H9 (cell line): ENCODE data around the gene POLQ. TPM values are rescaled to one million over a fixed set of nuclear protein-coding genes. Genes with fewer than 3 reads are reported as not detected.

Experiments used
- DNase-seq: peaks from one replicate; pipeline ENCODE4 v3.0.0-alpha.2; 2017
- H2AFZ ChIP-seq: one replicate; pipeline ENCODE4 v1.6.1; 2013; ENCODE audit warnings: mild to moderate bottlenecking, low read length, control low read depth, moderate library complexity
- H2AK5ac ChIP-seq: 2 replicates; pipeline ENCODE4 v1.6.1; 2013; ENCODE audit warnings: low read length, control low read depth, mixed read lengths; ENCODE audit not compliant: insufficient read length
- H2BK120ac ChIP-seq: one replicate; pipeline ENCODE4 v1.6.1; 2013; ENCODE audit warnings: low read depth, mild to moderate bottlenecking, low read length, control low read depth, inconsistent platforms; ENCODE audit not compliant: poor library complexity, severe bottlenecking
- H2BK12ac ChIP-seq: 2 replicates; pipeline ENCODE4 v1.6.1; 2013; ENCODE audit warnings: low read length, control low read depth, mixed read lengths, low read depth; ENCODE audit not compliant: insufficient read length
- H2BK15ac ChIP-seq: 2 replicates; pipeline ENCODE4 v1.6.1; 2013; ENCODE audit warnings: low read depth, low read length, control low read depth
- H2BK20ac ChIP-seq: one replicate; pipeline ENCODE4 v1.6.1; 2013; ENCODE audit warnings: low read depth, mild to moderate bottlenecking, low read length, control low read depth, inconsistent platforms; ENCODE audit not compliant: poor library complexity, severe bottlenecking
- H2BK5ac ChIP-seq: 2 replicates; pipeline ENCODE4 v1.6.1; 2013; ENCODE audit warnings: low read length, control low read depth, mixed read lengths; ENCODE audit not compliant: insufficient read length
- H3K14ac ChIP-seq: 2 replicates; pipeline ENCODE4 v1.6.1; 2013; ENCODE audit warnings: low read length, control low read depth; ENCODE audit not compliant: insufficient read depth
- H3K18ac ChIP-seq: 2 replicates; pipeline ENCODE4 v1.6.1; 2013; ENCODE audit warnings: low read depth, mild to moderate bottlenecking, mixed read lengths, low read length, control low read depth; ENCODE audit not compliant: insufficient read length
- H3K23ac ChIP-seq: 2 replicates; pipeline ENCODE4 v1.6.1; 2013; ENCODE audit warnings: low read length, control low read depth, mixed read lengths, low read depth; ENCODE audit not compliant: insufficient read length
- H3K23me2 ChIP-seq: 2 replicates; pipeline ENCODE4 v1.6.1; 2013; ENCODE audit warnings: low read depth, mild to moderate bottlenecking, mixed read lengths, low read length, control low read depth; ENCODE audit not compliant: insufficient read length, poor library complexity, severe bottlenecking
- H3K27ac ChIP-seq: 2 replicates; pipeline ENCODE4 v1.5.1; 2013; ENCODE audit warnings: low read length, control low read depth, mixed read lengths, low read depth; ENCODE audit not compliant: insufficient read length
- H3K27me3 ChIP-seq: 2 replicates; pipeline ENCODE4 v1.6.1; 2013; ENCODE audit warnings: low read length, control low read depth, inconsistent platforms; ENCODE audit not compliant: insufficient read depth
- H3K4ac ChIP-seq: 2 replicates; pipeline ENCODE4 v1.6.1; 2013; ENCODE audit warnings: low read depth, mild to moderate bottlenecking, control low read depth, inconsistent platforms, low read length, moderate library complexity
- H3K4me1 ChIP-seq: 2 replicates; pipeline ENCODE4 v1.6.1; 2013; ENCODE audit warnings: low read length, control low read depth, inconsistent platforms; ENCODE audit not compliant: insufficient read depth
- H3K4me2 ChIP-seq: 2 replicates; pipeline ENCODE4 v1.6.1; 2013; ENCODE audit warnings: low read length, control low read depth, mixed read lengths; ENCODE audit not compliant: insufficient read length, insufficient read depth
- H3K56ac ChIP-seq: 2 replicates; pipeline ENCODE4 v1.6.1; 2013; ENCODE audit warnings: low read depth, mild to moderate bottlenecking, mixed read lengths, low read length, control low read depth; ENCODE audit not compliant: insufficient read length
- H3K79me1 ChIP-seq: 2 replicates; pipeline ENCODE4 v1.6.1; 2013; ENCODE audit warnings: low read depth, mild to moderate bottlenecking, moderate library complexity, low read length, control low read depth, inconsistent platforms; ENCODE audit not compliant: insufficient read depth, poor library complexity, severe bottlenecking
- H3K79me2 ChIP-seq: 2 replicates; pipeline ENCODE4 v1.6.1; 2013; ENCODE audit warnings: low read length, control low read depth, inconsistent platforms; ENCODE audit not compliant: insufficient read depth
- H3K9ac ChIP-seq: 2 replicates; pipeline ENCODE4 v1.6.1; 2013; ENCODE audit warnings: low read length, control low read depth, mixed read lengths; ENCODE audit not compliant: insufficient read length; ENCODE audit errors: extremely low read depth
- H3K9me3 ChIP-seq: one replicate; pipeline ENCODE4 v1.6.1; 2013; ENCODE audit warnings: low read depth, low read length, inconsistent platforms; ENCODE audit not compliant: control insufficient read depth
- H3T11ph ChIP-seq: one replicate; pipeline ENCODE4 v1.6.1; 2013; ENCODE audit warnings: mild to moderate bottlenecking, low read length, control low read depth, inconsistent platforms
- H4K20me1 ChIP-seq: one replicate; pipeline ENCODE4 v1.6.1; 2013; ENCODE audit not compliant: control insufficient read depth, insufficient read length, insufficient read depth
- H4K5ac ChIP-seq: 2 replicates; pipeline ENCODE4 v1.6.1; 2013; ENCODE audit warnings: low read depth, mild to moderate bottlenecking, mixed read lengths, low read length, control low read depth; ENCODE audit not compliant: insufficient read length
- H4K8ac ChIP-seq: replicated peaks from 2 replicates; pipeline ENCODE4 v1.6.1; 2013; ENCODE audit warnings: low read length, control low read depth, mixed read lengths, low read depth; ENCODE audit not compliant: insufficient read length
- H4K91ac ChIP-seq: 2 replicates; pipeline ENCODE4 v1.6.1; 2013; ENCODE audit warnings: low read depth, mild to moderate bottlenecking, moderate library complexity, mixed read lengths, low read length, control low read depth; ENCODE audit not compliant: insufficient read length
- H3K27ac Mint-ChIP-seq, 3 experiments: 2 replicates in 2 of 3; 3 replicates in 1 of 3; pipeline ENCODE4 v1.8.0; 2020 to 2021; ENCODE audit warnings: mixed read lengths in 3 of 3, mild to moderate bottlenecking in 1 of 3, moderate library complexity in 1 of 3
- H3K27me3 Mint-ChIP-seq: 2 replicates; pipeline ENCODE4 v1.8.0; 2021; ENCODE audit warnings: low read depth, mild to moderate bottlenecking, moderate library complexity, mixed read lengths
- H3K36me3 Mint-ChIP-seq, 3 experiments: 2 replicates in 2 of 3; 3 replicates in 1 of 3; pipeline ENCODE4 v1.8.0; 2020 to 2021; ENCODE audit warnings: low read depth in 3 of 3, mixed read lengths in 3 of 3; ENCODE audit not compliant: insufficient read depth in 1 of 3
- H3K4me1 Mint-ChIP-seq, 2 experiments: 2 replicates each; pipeline ENCODE4 v1.8.0; 2020; ENCODE audit warnings: mixed read lengths in 2 of 2
- H3K4me3 Mint-ChIP-seq, 2 experiments: 2 replicates in 1 of 2; 3 replicates in 1 of 2; pipeline ENCODE4 v1.8.0; 2020 to 2021; ENCODE audit warnings: mild to moderate bottlenecking in 2 of 2, mixed read lengths in 2 of 2, moderate library complexity in 1 of 2
- H3K9me3 Mint-ChIP-seq, 2 experiments: 2 replicates in 1 of 2; 3 replicates in 1 of 2; pipeline ENCODE4 v1.8.0; 2020; ENCODE audit warnings: mild to moderate bottlenecking in 2 of 2, mixed read lengths in 2 of 2, moderate library complexity in 1 of 2
- CTCF ChIP-seq: fragments of 200-600 bp; sonication (generic); conservative IDR thresholded peaks from 3 replicates; pipeline ENCODE4 v1.8.0; 2021; ENCODE audit warnings: antibody characterized with exemption, mild to moderate bottlenecking
- WGBS: extraction: QIAGEN DNeasy Blood & Tissue Kit; methylation state at CpG from one replicate; pipeline ENCODE4 v1.1.7; 2013; ENCODE audit warnings: missing lambda C conversion rate, low lambda C conversion rate, mixed read lengths; ENCODE audit not compliant: insufficient read length; ENCODE audit errors: extremely low coverage; 5-methylcytosine and 5-hydroxymethylcytosine counted together
- total RNA-seq: library from RNA; stranded (reverse); gene quantifications from 2 replicates; pipeline ENCODE4 v1.2.1, GENCODE V29; 2021

Gene POLQ
- total RNA-seq, 1 experiment from 2014 or later: 15.4 TPM

- Histone ChIP-seq H3K14ac (no peak overlapping the region), H4K5ac (no peak overlapping the region), H2BK15ac (no peak overlapping the region), H3K9ac (no peak overlapping the region), H3K4me2 (no peak overlapping the region), H3K27ac (no peak overlapping the region), H3K4me1 (no peaks in the 10 kb centered on the region), H3K27me3 (no peaks in the 10 kb centered on the region), H3T11ph (no peak overlapping the region), H3K23me2 (no peaks in the 10 kb centered on the region), H4K20me1 (no peaks in the 10 kb centered on the region), H2AFZ (no peak overlapping the region), H3K18ac (no peak overlapping the region), H3K56ac (no peak overlapping the region), H3K79me2 (no peaks in the 10 kb centered on the region), H2BK20ac (no peak overlapping the region), H2BK5ac (no peak overlapping the region), H3K23ac (no peak overlapping the region), H3K4ac (no peak overlapping the region), H4K8ac (no peak overlapping the region), H2AK5ac (no peak overlapping the region), H4K91ac (no peak overlapping the region), H3K79me1 (no peaks in the 10 kb centered on the region), H2BK120ac (no peak overlapping the region), H3K9me3 (no peaks in the 10 kb centered on the region), H2BK12ac (no peak overlapping the region)
- H3K36me3 Mint-ChIP-seq: peaks cover 27 to 61% (median 59%) of the 10 kb centered on the region in 3 experiments; a peak in 6 of 7 replicates
- no peaks in the 10 kb centered on the region for H3K9me3 Mint-ChIP-seq
- no peak for DNase-seq
- no peaks in the 10 kb centered on the region for H3K27me3 Mint-ChIP-seq
- peak; percentile 43 for TF ChIP-seq CTCF
- H3K4me1 Mint-ChIP-seq: 0 out of 4 replicates have a peak, but pooled peaks cover 0 to 5% of the 10 kb centered on the region in 2 experiments
- peak overlapping the region in 1 of 3 experiments; percentile 76; a peak in 2 of 7 replicates for H3K27ac Mint-ChIP-seq
- WGBS: no CpG with 5 or more reads among the region's 2 CpGs
- H3K4me3 Mint-ChIP-seq: no peak overlapping the region
Observed at GRCh38 chr3:121488628-121489027, 57.2 kb downstream of the POLQ start.
